H1 (cell line): Measurements from ENCODE around the gene APH1B. TPM values are rescaled to one million over a fixed set of nuclear protein-coding genes. Genes with fewer than 3 reads are reported as not detected.

Experiments used
- CTCF ChIA-PET: fragments of 300-600 bp; sonication (Branson Sonifier 250); formaldehyde crosslinking; loops from one replicate; lab custom pipeline; 2021; ENCODE audit not compliant: partially characterized antibody; lab: Charles Lee
- POLR2A ChIA-PET: fragments of 300-600 bp; sonication (Branson Sonifier 250); formaldehyde crosslinking; loops from one replicate; lab custom pipeline; 2021; ENCODE audit warnings: inconsistent platforms; ENCODE audit not compliant: partially characterized antibody; lab: Charles Lee
- DNase-seq, 2 experiments: peaks; one replicate each; pipeline versions ENCODE4 v3.0.0 to v3.0.0-alpha.2; 2010 to 2022; ENCODE audit warnings: low spot score in 2 of 2, low read depth in 1 of 2, mixed read lengths in 1 of 2
- FAIRE-seq: peaks from 2 replicates; lab custom pipeline; 2011; peaks lifted over from hg19 to GRCh38; lab: Jason Lieb, UNC
- H2AFZ ChIP-seq: 2 replicates; pipeline ENCODE4 v1.8.1; 2012; ENCODE audit warnings: low read length, inconsistent platforms
- H2AK5ac ChIP-seq: 2 replicates; pipeline ENCODE4 v1.6.1; 2013; ENCODE audit warnings: low read depth, low read length
- H2BK120ac ChIP-seq: replicated peaks from 2 replicates; pipeline ENCODE3; 2013; ENCODE audit warnings: low read depth, low read length, inconsistent platforms
- H2BK12ac ChIP-seq: 2 replicates; pipeline ENCODE4 v1.6.1; 2013; ENCODE audit warnings: low read depth, low read length
- H2BK15ac ChIP-seq: 2 replicates; pipeline ENCODE4 v1.6.1; 2013; ENCODE audit warnings: low read length
- H2BK20ac ChIP-seq: 2 replicates; pipeline ENCODE4 v1.6.1; 2013; ENCODE audit warnings: low read length
- H2BK5ac ChIP-seq: 2 replicates; pipeline ENCODE4 v1.6.1; 2013; ENCODE audit warnings: low read depth, low read length
- H3K14ac ChIP-seq: 2 replicates; pipeline ENCODE4 v1.6.1; 2013; ENCODE audit warnings: inconsistent platforms; ENCODE audit not compliant: insufficient read length
- H3K18ac ChIP-seq: 2 replicates; pipeline ENCODE4 v1.6.1; 2013; ENCODE audit warnings: low read length; ENCODE audit errors: extremely low read depth
- H3K23ac ChIP-seq: 2 replicates; pipeline ENCODE4 v1.6.1; 2013; ENCODE audit warnings: inconsistent platforms; ENCODE audit not compliant: insufficient read length
- H3K23me2 ChIP-seq: 2 replicates; pipeline ENCODE4 v1.6.1; 2013; ENCODE audit warnings: low read depth, low read length
- H3K27ac ChIP-seq: 2 replicates; pipeline ENCODE4 v1.6.1; 2011; ENCODE audit warnings: low read depth, low read length, inconsistent platforms
- H3K27me3 ChIP-seq, 4 experiments: replicated peaks in 1 of 4; 1 replicate in 1 of 4; 2 replicates in 3 of 4; pipeline versions ENCODE4 v1.6.1 to v1.8.1; 2011 to 2013; ENCODE audit warnings: low read length in 3 of 4, mild to moderate bottlenecking in 3 of 4, inconsistent platforms in 2 of 4, mixed read lengths in 2 of 4, moderate library complexity in 1 of 4; ENCODE audit not compliant: control insufficient read depth in 3 of 4, insufficient read depth in 3 of 4; ENCODE audit errors: extremely low read depth in 1 of 4
- H3K36me3 ChIP-seq, 4 experiments: 2 replicates each; pipeline versions ENCODE4 v1.6.1 to v1.8.1; 2011 to 2013; ENCODE audit warnings: mild to moderate bottlenecking in 4 of 4, low read length in 3 of 4, moderate library complexity in 2 of 4, control low read depth in 1 of 4, inconsistent platforms in 1 of 4; ENCODE audit not compliant: insufficient read depth in 4 of 4, control insufficient read depth in 2 of 4
- H3K4ac ChIP-seq: replicated peaks from 2 replicates; pipeline ENCODE3; 2013; ENCODE audit warnings: low read length, low read depth, mixed read lengths, inconsistent platforms; ENCODE audit not compliant: insufficient read length
- H3K4me1 ChIP-seq, 4 experiments: replicated peaks in 1 of 4; 1 replicate in 1 of 4; 2 replicates in 3 of 4; pipeline versions ENCODE4 v1.6.1 to v1.8.1; 2011 to 2013; ENCODE audit warnings: low read length in 3 of 4, inconsistent platforms in 2 of 4, mixed read lengths in 1 of 4; ENCODE audit not compliant: insufficient read depth in 4 of 4, control insufficient read depth in 3 of 4
- H3K4me2 ChIP-seq, 2 experiments: 2 replicates each; pipeline versions ENCODE4 v1.6.1 to v1.8.1; 2011 to 2013; ENCODE audit warnings: low read depth in 2 of 2, low read length in 2 of 2, control low read depth in 1 of 2, inconsistent platforms in 1 of 2, mild to moderate bottlenecking in 1 of 2; ENCODE audit not compliant: insufficient read depth in 1 of 2
- H3K4me3 ChIP-seq, 4 experiments: fragments of 200-600, 300-600 bp in 1 of 4; sonication (generic), shearing (Covaris generic), sonication (Bioruptor Twin) in 1 of 4; 2 replicates each; pipeline versions ENCODE4 v1.5.1 to v1.8.1; 2011 to 2016; ENCODE audit warnings: low read length in 4 of 4, low read depth in 3 of 4, control low read depth in 2 of 4, inconsistent platforms in 2 of 4, mild to moderate bottlenecking in 2 of 4, mixed read lengths in 1 of 4, moderate library complexity in 1 of 4; ENCODE audit not compliant: insufficient read depth in 2 of 4; ENCODE audit errors: extremely low read depth in 1 of 4
- H3K56ac ChIP-seq: replicated peaks from 2 replicates; pipeline ENCODE3; 2013; ENCODE audit warnings: low read depth, mild to moderate bottlenecking, mixed read lengths, low read length, inconsistent platforms; ENCODE audit not compliant: insufficient read length
- H3K79me1 ChIP-seq: 2 replicates; pipeline ENCODE4 v1.6.1; 2013; ENCODE audit warnings: low read depth, low read length, control low read depth
- H3K79me2 ChIP-seq, 2 experiments: 2 replicates each; pipeline versions ENCODE4 v1.6.1 to v1.8.1; 2012 to 2013; ENCODE audit warnings: low read length in 2 of 2, mild to moderate bottlenecking in 2 of 2, inconsistent platforms in 1 of 2; ENCODE audit not compliant: insufficient read depth in 2 of 2, control insufficient read depth in 1 of 2
- H3K9ac ChIP-seq, 4 experiments: replicated peaks in 1 of 4; 1 replicate in 1 of 4; 2 replicates in 3 of 4; pipeline versions ENCODE4 v1.6.1 to v1.8.1; 2011 to 2013; ENCODE audit warnings: low read depth in 3 of 4, low read length in 3 of 4, control low read depth in 2 of 4, mild to moderate bottlenecking in 2 of 4, moderate library complexity in 2 of 4, inconsistent platforms in 1 of 4; ENCODE audit errors: extremely low read depth in 1 of 4
- H3K9me3 ChIP-seq, 2 experiments: 2 replicates each; pipeline versions ENCODE4 v1.6.1 to v1.8.1; 2012 to 2013; ENCODE audit warnings: mild to moderate bottlenecking in 2 of 2, moderate library complexity in 2 of 2, control low read depth in 1 of 2, inconsistent platforms in 1 of 2, low read depth in 1 of 2, low read length in 1 of 2, mixed read lengths in 1 of 2; ENCODE audit not compliant: insufficient read depth in 2 of 2
- H4K20me1 ChIP-seq, 2 experiments: replicated peaks in 1 of 2; 2 replicates each; pipeline versions ENCODE3 to v1.8.1; 2011 to 2013; ENCODE audit warnings: inconsistent platforms in 2 of 2, low read length in 2 of 2, mild to moderate bottlenecking in 1 of 2; ENCODE audit not compliant: insufficient read depth in 2 of 2, control insufficient read depth in 1 of 2
- H4K5ac ChIP-seq: 2 replicates; pipeline ENCODE4 v1.6.1; 2013; ENCODE audit warnings: low read length, low read depth, mixed read lengths, inconsistent platforms; ENCODE audit not compliant: insufficient read length
- H4K8ac ChIP-seq: 2 replicates; pipeline ENCODE4 v1.8.0; 2013; ENCODE audit warnings: mild to moderate bottlenecking, moderate library complexity, low read length, inconsistent platforms; ENCODE audit not compliant: insufficient read depth; ENCODE audit errors: extremely low read depth
- H4K91ac ChIP-seq: replicated peaks from 2 replicates; pipeline ENCODE3; 2013; ENCODE audit warnings: low read length, mixed read lengths, inconsistent platforms; ENCODE audit not compliant: insufficient read length
- ATF3 ChIP-seq: IDR thresholded peaks from 2 replicates; pipeline ENCODE4 v1.6.1; 2011; ENCODE audit warnings: low read depth, mild to moderate bottlenecking, low read length; ENCODE audit not compliant: insufficient read depth
- CBX8 ChIP-seq: fragments of 300-800, 300-1000 bp; sonication (generic); IDR thresholded peaks from 2 replicates; pipeline ENCODE4 v1.7.1; 2016; ENCODE audit warnings: low read depth, low read length, borderline replicate concordance
- FOSL1 ChIP-seq: IDR thresholded peaks from 2 replicates; pipeline ENCODE4 v1.6.1; 2011; ENCODE audit warnings: mild to moderate bottlenecking, low read depth, low read length, moderate library complexity; ENCODE audit not compliant: insufficient read depth
- GABPA ChIP-seq: IDR thresholded peaks from 2 replicates; pipeline ENCODE4 v1.6.1; 2011; ENCODE audit warnings: mild to moderate bottlenecking, low read length, moderate library complexity, borderline replicate concordance; ENCODE audit not compliant: insufficient read depth
- KDM5A ChIP-seq: fragments of 200-600 bp; IDR thresholded peaks from 2 replicates; pipeline ENCODE4 v1.7.1; 2012; ENCODE audit warnings: mild to moderate bottlenecking, low read length, inconsistent platforms, mixed read lengths
- MAX ChIP-seq: IDR thresholded peaks from 2 replicates; pipeline ENCODE4 v1.6.1; 2012; ENCODE audit warnings: inconsistent platforms
- RNF2 ChIP-seq: fragments of 200-900, 300-1000 bp; sonication (generic); IDR thresholded peaks from 2 replicates; pipeline ENCODE4 v1.7.1; 2016; ENCODE audit warnings: borderline replicate concordance, low read depth, mild to moderate bottlenecking, antibody characterized with exemption, low read length; ENCODE audit not compliant: poor library complexity, severe bottlenecking; ENCODE audit errors: missing control alignments
- SP4 ChIP-seq: IDR thresholded peaks from 2 replicates; pipeline ENCODE4 v1.6.1; 2012; ENCODE audit warnings: low read length, inconsistent platforms
- YY1 ChIP-seq: IDR thresholded peaks from 2 replicates; pipeline ENCODE4 v1.6.1; 2011; ENCODE audit warnings: low read depth, mild to moderate bottlenecking, low read length
- WGBS, 2 experiments: shearing (Covaris generic) in 1 of 2; methylation state at CpG; one replicate each; pipeline versions ENCODE4 v1.1.6 to v1.1.7; 2013 to 2015; ENCODE audit warnings: low lambda C conversion rate in 2 of 2, mixed read lengths in 2 of 2, inconsistent platforms in 1 of 2, low coverage in 1 of 2, missing lambda C conversion rate in 1 of 2; ENCODE audit not compliant: insufficient replicate concordance in 2 of 2, insufficient coverage in 1 of 2, insufficient read length in 1 of 2; ENCODE audit errors: extremely low coverage in 1 of 2, missing lambda C conversion rate in 1 of 2; 5-methylcytosine and 5-hydroxymethylcytosine counted together
- polyA plus RNA-seq, 7 experiments: library from polyadenylated mRNA; depleted of rRNA in 3 of 7; stranded (reverse) in 5 of 7; unstranded in 2 of 7; fragments of >200 nt in 5 of 7; fragments of 200-250 nt in 2 of 7; gene quantifications; 1 replicate in 5 of 7; 2 replicates in 1 of 7; 4 replicates in 1 of 7; pipeline versions ENCODE4 v1.2.1 to v1.2.3, GENCODE V29; 2011 to 2013; ENCODE audit warnings: missing spikeins in 2 of 7, mixed read lengths in 2 of 7
- total RNA-seq: library from RNA; stranded (reverse); fragmentation: NEBNext Ultra II Directional; extraction: Animal tissue kit (Norgen Biotek cat#: 25700); gene quantifications from 2 replicates; pipeline ENCODE4 v1.2.1, GENCODE V29; 2021

APH1B gene
- total and polyA plus RNA-seq, 2 of the 8 experiments (the other 6 are each of a cell fraction or from before 2014, with no cell fraction given): 11.5 to 22.9 TPM

- 97% methylated on average over 3 of the region's 3 CpGs; no CpG with 5 or more reads in 1 of the 2 experiments for WGBS, 2 experiments
- Histone ChIP-seq H4K91ac (no peak overlapping the region), H2BK5ac (no peak overlapping the region), H4K8ac (no peak overlapping the region), H3K4ac (no peak overlapping the region), H3K9me3 (peaks cover 5 to 6% of the 10 kb centered on the region in 2 experiments; a peak in 2 of 4 replicates), H2BK120ac (no peak overlapping the region), H2AFZ (no peak overlapping the region), H2BK12ac (no peak overlapping the region), H3K56ac (no peak overlapping the region), H3K79me2 (peaks cover 0 to 19% of the 10 kb centered on the region in 2 experiments; a peak in 2 of 4 replicates), H3K4me3 (no peak overlapping the region), H4K20me1 (no peaks in the 10 kb centered on the region), H3K4me2 (no peak overlapping the region), H3K27ac (no peak overlapping the region), H3K14ac (no peak overlapping the region), H2BK20ac (no peak overlapping the region), H3K18ac (no peak overlapping the region), H2AK5ac (no peak overlapping the region), H3K23ac (no peak overlapping the region), H3K27me3 (no peaks in the 10 kb centered on the region), H2BK15ac (no peak overlapping the region), H3K79me1 (0 out of 2 replicates have a peak, but pooled peaks cover 2% of the 10 kb centered on the region), H3K4me1 (no peaks in the 10 kb centered on the region), H4K5ac (no peak overlapping the region), H3K23me2 (no peaks in the 10 kb centered on the region), H3K36me3 (peaks cover 0 to 11% (median 5%) of the 10 kb centered on the region in 4 experiments; a peak in 2 of 8 replicates), H3K9ac (no peak overlapping the region)
- FAIRE-seq (no peak), DNase-seq (no peak)
- ChIA-PET POLR2A (no interaction called here), CTCF (interaction anchor here (0.7 to 1.2 kb wide), 3 partner anchors 44 to 1371 kb away, joined by 3 read pairs; no protein-coding TSS in a partner anchor)
- TF ChIP-seq GABPA (no peak), SP4 (no peak), MAX (no peak), KDM5A (no peak), CBX8 (no peak), ATF3 (no peak), RNF2 (no peak), YY1 (no peak), FOSL1 (no peak)
Measured at GRCh38 chr15:63240109-63240508, 37.3 kb upstream of the APH1B start.
